Heart left ventricle (tissue), 13 donors: Measurements from ENCODE around the gene KRT16.

Source experiments
- POLR2A ChIP-seq, 2 donors: fragments of 450-650 bp; IDR thresholded peaks; one replicate each; pipeline ENCODE4 v1.6.1; 2017; ENCODE audit warnings: antibody characterized with exemption in 2 of 2, mild to moderate bottlenecking in 2 of 2, moderate library complexity in 2 of 2
- TF ChIP-seq, protein P1 (sequence below), 12 donors: fragments of 200-600 bp; sonication (generic) in 4 of 12; IDR thresholded peaks; one replicate each; pipeline versions ENCODE4 v1.5.0 to v1.8.0; 2018 to 2022; ENCODE audit warnings: antibody characterized with exemption in 12 of 12, mild to moderate bottlenecking in 5 of 12
- donor health status: ischemic (EF 13 %, LVEDD 7.1; RV severe dilation, severe dysfunction).
- donor health status: DM: no; HTN: yes; CAD: no.
- donor health status: DM: no; HTN: no; CAD: no.
- donor health status: ischemic (EF 25% LVEDD 6.9; RV normal size, moderate dysfunction).
- donor health status: ischemic (EF 25% LVEDD 5.7; RV mildly dilated, moderate dysfunction).
- donor health status: ischemic (EF 35%, LVEDD 5.7; RV mildly dilated, moderate dysfunction).
- donor health status: nonischemic (EF 11% LVEDD 7.7; RV severe dilation, severe dysfunction).
- donor health status: DM: yes; HTN: yes; CAD: no.
- donor health status: PGD.
- donor health status: ischemic (EF 29% LVEDD 5.4; RV normal size, mild dysfunction).
- donor health status: nonischemic (EF 23%, LVEDD 6.1; RV moderate dilation, normal function).

DNA sequence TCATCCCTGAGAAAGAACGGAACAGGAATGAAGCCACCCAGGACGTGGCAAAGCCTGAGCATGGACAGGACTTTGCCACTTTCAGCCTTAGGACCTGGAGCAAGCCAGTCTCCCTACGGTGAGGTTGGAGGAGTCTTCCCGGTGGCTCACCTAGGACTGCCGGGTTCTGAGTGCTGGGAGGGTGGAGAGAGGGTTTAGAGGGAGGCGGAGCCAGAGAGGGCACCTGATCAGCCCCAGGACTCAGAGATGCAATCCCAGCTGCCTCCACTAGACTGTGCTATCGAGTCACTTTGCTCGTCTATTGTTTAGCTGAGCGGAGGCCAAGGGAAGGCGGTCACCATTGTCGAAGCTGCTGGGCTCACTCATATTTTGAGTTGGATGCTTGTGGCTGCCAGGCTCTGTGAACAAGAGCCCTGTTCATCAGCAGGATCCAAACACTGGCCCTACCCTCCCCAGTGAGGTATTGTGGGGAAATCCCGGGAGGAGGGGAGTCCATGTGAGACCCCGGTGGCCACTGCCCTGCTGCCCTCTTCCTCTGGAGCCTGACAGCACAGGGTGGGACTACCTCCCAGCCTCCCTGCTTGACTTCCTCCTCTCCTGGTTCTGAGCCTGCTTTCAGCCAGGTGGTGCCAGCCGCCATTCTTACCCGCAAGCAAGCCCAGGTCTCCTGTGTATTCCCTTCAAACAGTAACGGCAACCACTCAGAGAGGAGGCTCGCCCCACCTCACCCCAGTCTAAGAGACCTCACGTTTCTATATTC lies 32.9 kb downstream of the KRT16 start:
- no peak for TF ChIP-seq POLR2A (IDR thresholded peaks at IDR 0.05)
- TF ChIP-seq, protein P1, sequence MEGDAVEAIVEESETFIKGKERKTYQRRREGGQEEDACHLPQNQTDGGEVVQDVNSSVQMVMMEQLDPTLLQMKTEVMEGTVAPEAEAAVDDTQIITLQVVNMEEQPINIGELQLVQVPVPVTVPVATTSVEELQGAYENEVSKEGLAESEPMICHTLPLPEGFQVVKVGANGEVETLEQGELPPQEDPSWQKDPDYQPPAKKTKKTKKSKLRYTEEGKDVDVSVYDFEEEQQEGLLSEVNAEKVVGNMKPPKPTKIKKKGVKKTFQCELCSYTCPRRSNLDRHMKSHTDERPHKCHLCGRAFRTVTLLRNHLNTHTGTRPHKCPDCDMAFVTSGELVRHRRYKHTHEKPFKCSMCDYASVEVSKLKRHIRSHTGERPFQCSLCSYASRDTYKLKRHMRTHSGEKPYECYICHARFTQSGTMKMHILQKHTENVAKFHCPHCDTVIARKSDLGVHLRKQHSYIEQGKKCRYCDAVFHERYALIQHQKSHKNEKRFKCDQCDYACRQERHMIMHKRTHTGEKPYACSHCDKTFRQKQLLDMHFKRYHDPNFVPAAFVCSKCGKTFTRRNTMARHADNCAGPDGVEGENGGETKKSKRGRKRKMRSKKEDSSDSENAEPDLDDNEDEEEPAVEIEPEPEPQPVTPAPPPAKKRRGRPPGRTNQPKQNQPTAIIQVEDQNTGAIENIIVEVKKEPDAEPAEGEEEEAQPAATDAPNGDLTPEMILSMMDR (IDR thresholded peaks at IDR 0.05), result peak; percentile 53 to 84 (median 74)
